ENCODE data around the gene CDYL.

CDYL gene

GRCh38 chr6:4935975-4936680 lies 159.9 kb downstream of the CDYL start:
- DNase-seq (ENCODE audit: low spot score) = no peak

- DNase-seq (ENCODE audit: low spot score) = no peak
Measured at GRCh38 chr6:4936681-4937041, 160.5 kb downstream of the CDYL start.

GRCh38 chr6:4937414-4937813 lies 161.2 kb downstream of the CDYL start:
- no peak for DNase-seq (ENCODE audit: low spot score)

- no peak for DNase-seq (ENCODE audit: low spot score)
Measured at GRCh38 chr6:4939241-4939640, 163.0 kb downstream of the CDYL start.

GRCh38 chr6:4940416-4940815 lies 164.2 kb downstream of the CDYL start:
- DNase-seq (ENCODE audit: low spot score) = no peak

- DNase-seq (ENCODE audit: low spot score) = no peak
Measured at GRCh38 chr6:4941782-4942672, 165.8 kb downstream of the CDYL start.

GRCh38 chr6:4942673-4943009 lies 166.4 kb downstream of the CDYL start:
- no peak for DNase-seq (ENCODE audit: low spot score)

- DNase-seq (ENCODE audit: low spot score) = no peak
Measured at GRCh38 chr6:4943716-4944115, 167.5 kb downstream of the CDYL start.

- no peak for DNase-seq (ENCODE audit: low spot score)
Measured at GRCh38 chr6:4944325-4944724, 168.1 kb downstream of the CDYL start.

GRCh38 chr6:4946521-4946920 lies 170.3 kb downstream of the CDYL start:
- DNase-seq (ENCODE audit: low spot score) = no peak

GRCh38 chr6:4947716-4948115 lies 171.5 kb downstream of the CDYL start:
- DNase-seq (ENCODE audit: low spot score) = no peak

- DNase-seq (ENCODE audit: low spot score) = no peak
Measured at GRCh38 chr6:4948781-4949450, 172.7 kb downstream of the CDYL start.

- no peak for DNase-seq (ENCODE audit: low spot score)
Measured at GRCh38 chr6:4950076-4950475, 173.9 kb downstream of the CDYL start.

- no peak for DNase-seq (ENCODE audit: low spot score)
Measured at GRCh38 chr6:4950836-4951533, 174.8 kb downstream of the CDYL start.

- no peak for DNase-seq (ENCODE audit: low spot score)
Measured at GRCh38 chr6:4953440-4953839, 177.2 kb downstream of the CDYL start.

- no peak for DNase-seq (ENCODE audit: low spot score)
Measured at GRCh38 chr6:4956625-4957024, 180.4 kb downstream of the CDYL start.

GRCh38 chr6:4957521-4958231 lies 181.5 kb downstream of the CDYL start:
- no peak for DNase-seq (ENCODE audit: low spot score)

- DNase-seq (ENCODE audit: low spot score) = no peak
Measured at GRCh38 chr6:4958624-4959023, 182.4 kb downstream of the CDYL start.

- DNase-seq (ENCODE audit: low spot score) = no peak
Measured at GRCh38 chr6:4961322-4962168, 185.3 kb downstream of the CDYL start.

GRCh38 chr6:4962905-4963304 lies 186.7 kb downstream of the CDYL start:
- DNase-seq (ENCODE audit: low spot score) = no peak

Data from ecto neural progenitor cell (in vitro differentiated cells).